ENCODE measurements around the gene BIN1. TPM values are rescaled to one million over a fixed set of nuclear protein-coding genes. Genes with fewer than 3 reads are reported as not detected.

BIN1 gene
- total RNA-seq, 1 experiment from 2014 or later, result 31.8 TPM

DNA sequence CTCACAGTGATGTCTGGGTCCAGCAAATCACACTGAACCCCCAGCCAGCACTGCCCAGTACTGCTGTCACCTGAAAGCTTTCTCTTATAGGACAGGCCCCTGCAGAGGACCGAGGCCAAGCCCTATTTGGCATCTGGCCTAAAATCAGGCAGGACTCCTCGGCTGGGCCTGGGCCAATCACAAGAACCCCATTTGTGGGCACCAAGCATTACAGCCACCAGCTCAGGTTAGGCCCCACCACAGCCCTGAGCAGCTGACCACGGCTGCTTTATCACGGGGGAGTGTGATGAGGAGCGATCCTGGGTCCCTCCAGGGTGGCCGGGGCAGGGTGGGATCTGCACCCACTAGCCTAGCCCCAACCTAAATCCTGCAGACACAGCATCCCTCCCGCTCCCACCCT is 8.2 kb downstream of the BIN1 start:
- intact Hi-C loops (cut with micrococcal nuclease), result no loop called here
- Histone ChIP-seq H2AFZ (ENCODE audit: low read depth, low read length, poor library complexity, severe bottlenecking) (no peak overlapping the region), H3K9me2 (ENCODE audit: insufficient read depth) (no peaks in the 10 kb centered on the region), H3K9ac (ENCODE audit: low read length) (no peak overlapping the region), H3K4me2 (ENCODE audit: low read length) (no peak overlapping the region), H3K79me2 (ENCODE audit: insufficient read depth, low read length) (peaks cover 5% of the 10 kb centered on the region; the same call in 1 of the 2 replicates), H3K4me3 (replicated peaks in 1 of 2; ENCODE audit: low read depth in 1 of 2, low read length in 2 of 2) (no peak overlapping the region), H3K4me1 (ENCODE audit: control insufficient read depth in 1 of 2, insufficient read depth in 2 of 2, low read length in 2 of 2) (peaks cover 27 to 43% of the 10 kb centered on the region in 2 experiments), H3K27ac (ENCODE audit: low read depth, low read length) (no peak overlapping the region), H3K27me3 (ENCODE audit: insufficient read depth, low read length) (no peaks in the 10 kb centered on the region), H3K9me3 (ENCODE audit: control insufficient read depth in 1 of 2, insufficient read depth in 1 of 2, low read depth in 1 of 2, low read length in 2 of 2) (no peaks in the 10 kb centered on the region), H3K36me3 (ENCODE audit: control insufficient read depth in 1 of 2, insufficient read depth in 2 of 2, low read length in 2 of 2) (no peaks in the 10 kb centered on the region), H4K20me1 (ENCODE audit: insufficient read depth) (no peaks in the 10 kb centered on the region)
- no peak for TF ChIP-seq CEBPB (IDR thresholded peaks at IDR 0.05; ENCODE audit: low read depth)
- no peak for TF ChIP-seq JUND (IDR thresholded peaks at IDR 0.05)
- no peak for TF ChIP-seq EZH2phosphoT487 (IDR thresholded peaks at IDR 0.05; ENCODE audit: borderline replicate concordance)
- no peak for TF ChIP-seq POLR2A (IDR thresholded peaks at IDR 0.05; ENCODE audit: borderline replicate concordance, extremely low read depth, insufficient read depth, insufficient read length)
- TF ChIP-seq, protein P1, sequence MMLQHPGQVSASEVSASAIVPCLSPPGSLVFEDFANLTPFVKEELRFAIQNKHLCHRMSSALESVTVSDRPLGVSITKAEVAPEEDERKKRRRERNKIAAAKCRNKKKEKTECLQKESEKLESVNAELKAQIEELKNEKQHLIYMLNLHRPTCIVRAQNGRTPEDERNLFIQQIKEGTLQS (IDR thresholded peaks at IDR 0.05), result no peak
- TF ChIP-seq POLR2AphosphoS5 (IDR thresholded peaks at IDR 0.05; ENCODE audit: low read depth, low read length), result no peak
- TF ChIP-seq TCF7L2 (IDR thresholded peaks at IDR 0.05; ENCODE audit: borderline replicate concordance, extremely low read depth, insufficient read depth, insufficient read length), result no peak
- CTCF ChIA-PET, result no interaction called here
- RAD21 ChIA-PET (ENCODE audit: low non-redundant PET in 1 of 2, low total read pairs in 2 of 2, uncharacterized antibody in 2 of 2, unreplicated experiment in 2 of 2), result no interaction called here
- no peak for DNase-seq (ENCODE audit: low read depth, low spot score)
- ATAC-seq, result no peak
- BruUV-seq (replicated peaks), result no TSS peak
- POLR2A ChIA-PET, result no interaction called here

- no peak overlapping the region for H3K4me2 ChIP-seq (ENCODE audit: low read length)
- no peak overlapping the region for H2AFZ ChIP-seq (ENCODE audit: low read depth, low read length, poor library complexity, severe bottlenecking)
- no peaks in the 10 kb centered on the region for H4K20me1 ChIP-seq (ENCODE audit: insufficient read depth)
- no peak for DNase-seq (ENCODE audit: low read depth, low spot score)
- H3K9me3 ChIP-seq (ENCODE audit: control insufficient read depth in 1 of 2, insufficient read depth in 1 of 2, low read depth in 1 of 2, low read length in 2 of 2), result no peaks in the 10 kb centered on the region
- H3K27me3 ChIP-seq (ENCODE audit: insufficient read depth, low read length), result no peaks in the 10 kb centered on the region
- peaks cover 34 to 50% of the 10 kb centered on the region in 2 experiments for H3K4me1 ChIP-seq (ENCODE audit: control insufficient read depth in 1 of 2, insufficient read depth in 2 of 2, low read length in 2 of 2)
- ATAC-seq, result no peak
- RAD21 ChIA-PET (ENCODE audit: low non-redundant PET in 1 of 2, low total read pairs in 2 of 2, uncharacterized antibody in 2 of 2, unreplicated experiment in 2 of 2), result no interaction called here
- POLR2A ChIA-PET, result no interaction called here
- no peak overlapping the region for H3K4me3 ChIP-seq (replicated peaks in 1 of 2; ENCODE audit: low read depth in 1 of 2, low read length in 2 of 2)
- no peak overlapping the region for H3K9ac ChIP-seq (ENCODE audit: low read length)
- CTCF ChIA-PET, result no interaction called here
- no TSS peak for BruUV-seq (replicated peaks)
- H3K9me2 ChIP-seq (ENCODE audit: insufficient read depth), result no peaks in the 10 kb centered on the region
- H3K27ac ChIP-seq (ENCODE audit: low read depth, low read length), result no peak overlapping the region
- intact Hi-C loops (cut with micrococcal nuclease), result no loop called here
- no peaks in the 10 kb centered on the region for H3K36me3 ChIP-seq (ENCODE audit: control insufficient read depth in 1 of 2, insufficient read depth in 2 of 2, low read length in 2 of 2)
- H3K79me2 ChIP-seq (ENCODE audit: insufficient read depth, low read length), result no peaks in the 10 kb centered on the region
- no peak for TF ChIP-seq YY1 (IDR thresholded peaks at IDR 0.05; ENCODE audit: extremely low read depth, insufficient replicate concordance, low read depth, low read length)
- no peak for TF ChIP-seq ZBTB33 (IDR thresholded peaks at IDR 0.05; ENCODE audit: extremely low read depth, insufficient replicate concordance, low read length)
- TF ChIP-seq EZH2 (IDR thresholded peaks at IDR 0.05), result no peak
- no peak for TF ChIP-seq POLR2AphosphoS5 (IDR thresholded peaks at IDR 0.05; ENCODE audit: low read depth, low read length)
- no peak for TF ChIP-seq EGR1 (IDR thresholded peaks at IDR 0.05; ENCODE audit: low read depth)
- no peak for TF ChIP-seq SRF (IDR thresholded peaks at IDR 0.05; ENCODE audit: low read depth)
- no peak for TF ChIP-seq TCF7L2 (IDR thresholded peaks at IDR 0.05; ENCODE audit: borderline replicate concordance, extremely low read depth, insufficient read depth, insufficient read length)
- TF ChIP-seq ZFX (IDR thresholded peaks at IDR 0.05), result no peak
- no peak for TF ChIP-seq ZNF274 (IDR thresholded peaks at IDR 0.05; ENCODE audit: low read depth, low read length)
- TF ChIP-seq FOSL1 (IDR thresholded peaks at IDR 0.05; ENCODE audit: low read depth), result no peak
- TF ChIP-seq JUND (IDR thresholded peaks at IDR 0.05), result no peak
- TF ChIP-seq, protein P2, sequence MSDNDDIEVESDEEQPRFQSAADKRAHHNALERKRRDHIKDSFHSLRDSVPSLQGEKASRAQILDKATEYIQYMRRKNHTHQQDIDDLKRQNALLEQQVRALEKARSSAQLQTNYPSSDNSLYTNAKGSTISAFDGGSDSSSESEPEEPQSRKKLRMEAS (IDR thresholded peaks at IDR 0.05), result no peak
- TF ChIP-seq SIN3A (IDR thresholded peaks at IDR 0.05; ENCODE audit: low read depth), result no peak
- TF ChIP-seq RAD21 (IDR thresholded peaks at IDR 0.05; ENCODE audit: low read depth), result no peak
- TF ChIP-seq CEBPB (IDR thresholded peaks at IDR 0.05; ENCODE audit: low read depth), result no peak
- no peak for TF ChIP-seq CBX3 (IDR thresholded peaks at IDR 0.05; ENCODE audit: low read depth)
- TF ChIP-seq, protein P1 (IDR thresholded peaks at IDR 0.05), result no peak
Measured at GRCh38 chr2:127097841-127098651, 8.9 kb downstream of the BIN1 start.
